C4-2B (cell line): ENCODE results near the gene KIAA0753.

Source experiments
- H3K27ac ChIP-seq: fragments of 450-650 bp; 2 replicates; pipeline ENCODE4 v1.5.1; 2017
- ZFX ChIP-seq: fragments of 450-650 bp; IDR thresholded peaks from 2 replicates; pipeline ENCODE4 v1.6.1; 2017
- TF ChIP-seq, protein P1 (sequence below): fragments of 450-650 bp; conservative IDR thresholded peaks from 2 replicates; pipeline ENCODE4 v1.5.1; 2017; ENCODE audit warnings: mild to moderate bottlenecking

KIAA0753 gene

DNA sequence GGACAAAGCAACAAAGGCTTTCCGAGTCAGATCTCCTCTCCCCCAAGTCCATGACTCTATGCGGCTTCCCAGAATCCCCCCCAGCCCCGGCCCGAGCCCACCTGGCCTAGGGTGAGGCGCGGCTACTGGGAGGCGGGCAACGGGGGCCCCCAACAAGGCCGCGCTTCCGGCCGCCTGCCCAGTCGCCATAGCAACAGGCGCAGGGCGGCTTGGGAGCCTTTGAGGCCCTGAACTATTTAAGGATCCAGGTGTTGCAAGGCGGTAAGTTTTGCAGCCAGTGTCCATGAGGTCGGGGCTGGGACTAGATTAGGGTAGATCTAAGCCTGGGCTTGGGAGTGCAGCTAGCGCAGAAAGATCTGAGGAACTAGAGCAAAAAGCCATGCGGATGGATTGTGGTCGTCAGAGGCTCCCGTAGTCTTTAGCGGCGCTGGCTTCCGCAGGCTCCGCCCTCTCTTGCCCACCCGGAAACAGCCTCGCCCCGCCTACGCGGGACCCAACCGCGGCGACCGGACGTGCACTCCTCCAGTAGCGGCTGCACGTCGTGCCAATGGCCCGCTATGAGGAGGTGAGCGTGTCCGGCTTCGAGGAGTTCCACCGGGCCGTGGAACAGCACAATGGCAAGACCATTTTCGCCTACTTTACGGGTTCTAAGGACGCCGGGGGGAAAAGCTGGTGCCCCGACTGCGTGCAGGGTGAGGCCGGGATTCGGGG, at the start of gene KIAA0753, which contains the start of gene TXNDC17:
Gene KIAA0753 (minus strand): TSS at position 176 of the 711 bp plus-strand sequence. CDS start 5,608 bp downstream, outside the sequence.
Gene TXNDC17 (plus strand): TSS at position 525 of the 711 bp plus-strand sequence. CDS start 23 bp downstream, at position 548.
- peak within 1 kb of the TSS; percentile 90 for H3K27ac ChIP-seq
- TF ChIP-seq ZFX: peak; percentile 94
- TF ChIP-seq, protein P1, sequence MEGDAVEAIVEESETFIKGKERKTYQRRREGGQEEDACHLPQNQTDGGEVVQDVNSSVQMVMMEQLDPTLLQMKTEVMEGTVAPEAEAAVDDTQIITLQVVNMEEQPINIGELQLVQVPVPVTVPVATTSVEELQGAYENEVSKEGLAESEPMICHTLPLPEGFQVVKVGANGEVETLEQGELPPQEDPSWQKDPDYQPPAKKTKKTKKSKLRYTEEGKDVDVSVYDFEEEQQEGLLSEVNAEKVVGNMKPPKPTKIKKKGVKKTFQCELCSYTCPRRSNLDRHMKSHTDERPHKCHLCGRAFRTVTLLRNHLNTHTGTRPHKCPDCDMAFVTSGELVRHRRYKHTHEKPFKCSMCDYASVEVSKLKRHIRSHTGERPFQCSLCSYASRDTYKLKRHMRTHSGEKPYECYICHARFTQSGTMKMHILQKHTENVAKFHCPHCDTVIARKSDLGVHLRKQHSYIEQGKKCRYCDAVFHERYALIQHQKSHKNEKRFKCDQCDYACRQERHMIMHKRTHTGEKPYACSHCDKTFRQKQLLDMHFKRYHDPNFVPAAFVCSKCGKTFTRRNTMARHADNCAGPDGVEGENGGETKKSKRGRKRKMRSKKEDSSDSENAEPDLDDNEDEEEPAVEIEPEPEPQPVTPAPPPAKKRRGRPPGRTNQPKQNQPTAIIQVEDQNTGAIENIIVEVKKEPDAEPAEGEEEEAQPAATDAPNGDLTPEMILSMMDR: no peak

DNA sequence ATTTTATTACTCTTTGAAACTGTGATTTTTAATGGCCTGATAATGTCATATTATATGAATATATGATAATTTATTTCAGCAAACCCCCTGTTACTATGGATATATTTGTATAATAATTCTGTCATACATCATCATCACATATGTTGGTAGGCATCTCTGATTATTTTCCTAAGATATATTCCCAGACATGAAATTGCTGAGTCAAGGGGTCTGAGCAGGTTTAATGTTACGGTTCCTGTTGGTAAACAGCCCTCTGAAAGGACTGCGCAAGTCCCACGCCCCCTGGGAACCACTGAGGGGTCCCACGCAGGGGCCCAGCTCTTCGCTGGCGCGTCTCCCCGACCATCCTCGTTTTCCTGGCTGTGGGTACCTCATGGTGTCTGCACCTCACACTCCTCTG, 48.4 kb upstream of the KIAA0753 start:
- TF ChIP-seq ZFX: no peak
- TF ChIP-seq, protein P1: no peak
- H3K27ac ChIP-seq: no peak overlapping the region

DNA sequence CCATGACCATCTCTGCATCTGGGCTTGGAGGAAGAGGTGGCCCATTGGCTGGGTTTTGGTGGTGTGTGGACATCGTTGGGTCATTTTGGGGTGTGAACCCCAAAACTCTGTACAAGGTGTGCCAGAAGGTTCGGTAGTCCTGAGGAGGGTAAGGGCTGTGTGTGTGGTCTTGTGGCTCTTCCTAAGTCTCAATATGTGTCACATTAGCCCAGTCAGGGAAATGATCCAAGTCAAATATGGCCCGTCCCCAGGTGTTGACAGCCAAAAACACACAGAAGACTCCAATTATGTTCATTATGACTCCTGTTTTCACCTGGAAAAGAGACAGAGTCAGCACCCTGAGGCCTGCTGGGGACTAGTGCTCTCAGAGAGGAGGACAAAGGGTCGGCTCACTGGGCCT, 45.5 kb upstream of the KIAA0753 start:
- no peak for TF ChIP-seq ZFX
- TF ChIP-seq, protein P1: no peak
- no peak overlapping the region for H3K27ac ChIP-seq

DNA sequence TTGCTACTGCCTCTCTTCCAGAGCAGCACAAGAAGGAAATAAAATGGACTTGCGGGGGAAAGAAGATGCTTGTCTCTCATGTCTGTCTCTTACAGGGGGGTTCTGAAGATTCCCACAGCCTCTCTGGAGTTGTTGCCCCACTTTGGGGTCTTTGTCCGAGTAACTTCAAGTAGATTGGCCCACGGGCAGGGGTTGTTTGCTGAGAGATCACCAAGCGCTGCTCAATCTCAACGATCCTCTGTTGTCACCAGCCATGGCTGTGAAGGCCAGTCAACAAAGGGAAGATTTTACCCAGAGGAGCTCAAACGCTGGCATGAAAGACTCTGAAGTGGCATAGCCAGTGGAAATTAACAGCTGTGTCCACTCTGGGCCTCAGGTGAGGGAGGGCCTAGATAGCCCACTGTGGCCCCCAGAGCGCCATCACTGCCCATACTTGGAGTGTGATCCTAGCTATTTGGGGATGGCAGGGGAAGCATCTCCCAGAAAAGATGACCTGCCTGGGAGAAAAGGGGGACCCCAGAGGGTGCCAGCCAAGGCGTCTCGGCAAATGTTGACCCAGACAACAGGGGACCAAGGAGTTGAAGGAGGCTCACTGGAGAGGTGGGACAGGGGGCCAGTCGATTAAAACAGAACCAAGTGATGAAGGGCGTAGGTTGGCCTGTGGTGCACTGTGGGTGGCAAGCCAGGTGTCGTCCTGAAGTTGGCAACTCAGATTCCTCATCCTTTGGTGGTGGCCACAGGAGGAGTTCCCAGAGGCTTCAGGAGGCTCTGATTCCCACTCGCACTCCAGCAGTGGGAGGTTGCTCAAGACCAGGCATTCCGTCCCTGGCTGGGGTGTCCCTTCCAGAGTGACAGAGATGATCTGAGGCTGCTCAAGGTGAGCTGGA, 44.6 kb upstream of the KIAA0753 start:
- H3K27ac ChIP-seq: no peak overlapping the region
- TF ChIP-seq, protein P1: no peak
- no peak for TF ChIP-seq ZFX

DNA sequence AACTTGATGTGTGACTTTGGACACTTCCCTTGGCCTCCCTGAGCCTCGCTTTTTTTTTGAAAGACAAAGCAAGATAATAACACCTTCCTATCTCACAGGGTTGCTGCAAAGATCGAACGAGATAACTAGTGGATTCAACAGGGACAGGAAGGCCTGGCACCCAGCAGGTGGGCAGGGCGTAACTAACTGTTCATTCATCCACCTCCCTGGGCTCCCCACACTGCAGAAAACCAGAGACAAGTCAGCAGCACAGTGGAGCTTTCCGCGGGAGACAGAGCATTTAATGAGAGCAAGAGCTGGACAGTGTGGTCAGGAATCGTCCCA, 43.9 kb upstream of the KIAA0753 start:
- no peak overlapping the region for H3K27ac ChIP-seq

DNA sequence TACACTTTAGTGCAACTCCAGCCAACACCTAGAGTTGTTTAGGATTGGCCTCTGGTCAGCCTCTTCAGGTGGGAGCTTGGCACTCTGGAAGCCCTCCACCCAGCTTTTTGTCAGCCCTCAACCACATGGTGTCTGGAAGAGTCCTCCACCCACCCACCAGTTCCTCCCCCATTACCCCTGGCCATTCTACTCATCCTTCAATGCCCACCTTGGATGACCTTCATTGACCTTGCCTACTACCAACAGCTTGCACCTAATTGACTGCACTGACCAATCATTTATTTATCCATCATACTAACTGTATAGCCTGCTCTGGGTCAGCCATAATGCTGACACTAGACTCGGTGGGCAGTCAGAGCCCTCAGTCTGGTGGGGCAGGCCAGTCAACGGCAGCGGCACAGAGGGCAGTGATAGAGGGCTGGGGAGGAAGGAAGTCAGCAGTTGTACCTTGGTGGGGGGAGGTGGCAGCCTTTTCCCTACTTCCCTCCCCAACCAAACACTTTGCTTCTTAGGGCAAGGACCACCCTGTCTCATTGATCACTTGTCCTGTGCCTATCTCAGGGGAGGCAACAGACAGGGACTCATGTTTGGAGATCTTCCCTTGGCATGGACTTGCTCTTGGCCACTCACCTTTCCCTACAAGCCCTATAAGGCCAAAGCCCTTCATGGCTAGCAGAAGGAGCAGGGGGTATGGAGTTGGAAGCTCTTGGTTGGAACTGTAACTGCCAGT, 43.4 kb upstream of the KIAA0753 start:
- TF ChIP-seq, protein P1: no peak
- no peak for TF ChIP-seq ZFX
- H3K27ac ChIP-seq: peak overlapping the region; percentile 36

More for the DNA sequence above, 43.9 kb upstream of the KIAA0753 start:
- TF ChIP-seq ZFX: no peak
- TF ChIP-seq, protein P1: no peak
